Measurements from ENCODE around the gene KHNYN.

KHNYN gene

DNA sequence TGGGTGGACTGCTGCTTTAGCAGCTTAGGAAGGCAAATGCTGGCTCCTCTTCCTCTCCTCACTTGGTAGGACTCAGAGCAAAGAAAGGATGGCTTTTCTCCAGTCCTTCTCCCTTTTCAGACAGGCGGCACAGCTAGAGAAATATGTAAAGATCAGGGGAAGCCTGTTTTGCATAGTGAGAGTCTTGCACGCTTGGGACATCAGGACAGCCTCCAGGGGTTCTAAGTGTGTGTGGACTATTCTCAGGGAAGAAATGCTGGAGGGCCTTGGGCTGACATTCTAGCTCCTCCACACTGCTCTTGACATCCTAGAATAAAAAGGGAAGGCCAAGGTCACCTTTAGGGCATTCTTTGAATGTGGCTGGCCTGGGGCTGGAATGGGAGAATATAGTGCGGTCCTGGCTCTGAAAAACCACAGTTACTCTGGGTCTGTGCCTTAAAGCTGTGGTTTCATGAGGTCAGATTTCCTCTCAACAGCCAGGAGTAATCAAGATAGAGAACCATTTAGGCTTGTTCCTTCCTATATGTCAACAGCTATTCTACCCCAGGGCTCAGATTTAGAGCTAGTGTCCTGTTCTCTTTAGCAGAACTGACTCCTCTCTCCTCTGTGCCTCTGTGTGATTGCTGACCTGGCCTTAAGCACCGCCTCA lies 54.0 kb downstream of the KHNYN start:
- DNase-seq (ENCODE audit: low read depth), result peak; percentile 48
- H3K4me3 ChIP-seq (replicated peaks; ENCODE audit: low read depth, low read length), result no peak overlapping the region
- TF ChIP-seq, protein P1, sequence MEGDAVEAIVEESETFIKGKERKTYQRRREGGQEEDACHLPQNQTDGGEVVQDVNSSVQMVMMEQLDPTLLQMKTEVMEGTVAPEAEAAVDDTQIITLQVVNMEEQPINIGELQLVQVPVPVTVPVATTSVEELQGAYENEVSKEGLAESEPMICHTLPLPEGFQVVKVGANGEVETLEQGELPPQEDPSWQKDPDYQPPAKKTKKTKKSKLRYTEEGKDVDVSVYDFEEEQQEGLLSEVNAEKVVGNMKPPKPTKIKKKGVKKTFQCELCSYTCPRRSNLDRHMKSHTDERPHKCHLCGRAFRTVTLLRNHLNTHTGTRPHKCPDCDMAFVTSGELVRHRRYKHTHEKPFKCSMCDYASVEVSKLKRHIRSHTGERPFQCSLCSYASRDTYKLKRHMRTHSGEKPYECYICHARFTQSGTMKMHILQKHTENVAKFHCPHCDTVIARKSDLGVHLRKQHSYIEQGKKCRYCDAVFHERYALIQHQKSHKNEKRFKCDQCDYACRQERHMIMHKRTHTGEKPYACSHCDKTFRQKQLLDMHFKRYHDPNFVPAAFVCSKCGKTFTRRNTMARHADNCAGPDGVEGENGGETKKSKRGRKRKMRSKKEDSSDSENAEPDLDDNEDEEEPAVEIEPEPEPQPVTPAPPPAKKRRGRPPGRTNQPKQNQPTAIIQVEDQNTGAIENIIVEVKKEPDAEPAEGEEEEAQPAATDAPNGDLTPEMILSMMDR (IDR thresholded peaks at IDR 0.05; ENCODE audit: low read length, missing control alignments), result no peak
